GM12878 (cell line): Measurements from ENCODE around the gene ABHD1. TPM values are rescaled to one million over a fixed set of nuclear protein-coding genes. Genes with fewer than 3 reads are reported as not detected.

Experiments used
- ATAC-seq: fragments of 200-7000 bp; cut with Tn5 transposase; 3 replicates; pipeline ENCODE4 v1.9.1; 2020; ENCODE audit warnings: mild to moderate bottlenecking, moderate library complexity
- BruUV-seq: library from RNA; stranded (reverse); fragments of 400-500 nt; replicated peaks from 2 replicates; lab custom pipeline; 2021; lab: Mats Ljungman, UMichigan
- CTCF ChIA-PET: fragments of 300-600 bp; sonication (Branson Sonifier 250); formaldehyde crosslinking; extraction: SDS; loops from one replicate; lab custom pipeline; 2021; ENCODE audit warnings: inconsistent platforms; lab: Yijun Ruan, JAX
- POLR2A ChIA-PET: fragments of 350-600 bp; formaldehyde crosslinking; extraction: SDS; loops from one replicate; lab custom pipeline; 2021; ENCODE audit warnings: inconsistent platforms; lab: Charles Lee
- RAD21 ChIA-PET: fragments of 300-600 bp; sonication (Branson Sonifier 250); formaldehyde crosslinking; loops from one replicate; lab custom pipeline; 2023; ENCODE audit warnings: antibody characterized with exemption; ENCODE audit not compliant: unreplicated experiment; lab: Charles Lee
- SMC1A ChIA-PET: fragments of 300-600 bp; sonication (Branson Sonifier 250); formaldehyde crosslinking; loops from one replicate; lab custom pipeline; 2023; ENCODE audit not compliant: unreplicated experiment, uncharacterized antibody; lab: Charles Lee
- DNase-seq: peaks from one replicate; pipeline ENCODE4 v3.0.0-alpha.2; 2011; ENCODE audit warnings: low read depth, low spot score
- FAIRE-seq: peaks from 3 replicates; lab custom pipeline; 2011; peaks lifted over from hg19 to GRCh38; lab: Jason Lieb, UNC
- H2AFZ ChIP-seq: 2 replicates; pipeline ENCODE4 v1.6.0; 2011; ENCODE audit warnings: low read depth, low read length, control low read depth; ENCODE audit not compliant: control insufficient read depth
- H3K27ac ChIP-seq: 2 replicates; pipeline ENCODE4 v1.5.1; 2011; ENCODE audit warnings: control low read depth; ENCODE audit not compliant: control insufficient read depth, insufficient read depth
- H3K27me3 ChIP-seq, 2 experiments: replicated peaks in 1 of 2; 2 replicates each; pipeline versions ENCODE4 v1.6.0 to v1.6.1; 2011; ENCODE audit warnings: low read length in 1 of 2; ENCODE audit not compliant: control insufficient read depth in 2 of 2, insufficient read depth in 2 of 2
- H3K36me3 ChIP-seq, 2 experiments: 2 replicates each; pipeline ENCODE4 v1.5.1; 2011; ENCODE audit warnings: low read length in 1 of 2; ENCODE audit not compliant: control insufficient read depth in 2 of 2, insufficient read depth in 2 of 2
- H3K4me1 ChIP-seq: 2 replicates; pipeline ENCODE4 v1.6.1; 2011; ENCODE audit warnings: mild to moderate bottlenecking, low read length, moderate library complexity, mixed read lengths; ENCODE audit not compliant: control insufficient read depth, insufficient read depth
- H3K4me2 ChIP-seq: 2 replicates; pipeline ENCODE4 v1.6.0; 2011; ENCODE audit warnings: control low read depth; ENCODE audit not compliant: control insufficient read depth, insufficient read depth
- H3K4me3 ChIP-seq: fragments of 200-600 bp; sonication (generic); 2 replicates; pipeline ENCODE4 v1.5.1; 2016
- H3K79me2 ChIP-seq: 2 replicates; pipeline ENCODE4 v1.6.0; 2011; ENCODE audit warnings: low read length; ENCODE audit not compliant: control insufficient read depth, insufficient read depth
- H3K9ac ChIP-seq: 2 replicates; pipeline ENCODE4 v1.8.0; 2011; ENCODE audit warnings: low read length, control low read depth, mixed read lengths; ENCODE audit not compliant: control insufficient read depth, insufficient read depth
- H3K9me3 ChIP-seq: replicated peaks from 3 replicates; pipeline ENCODE4 v1.5.1; 2011; ENCODE audit warnings: mild to moderate bottlenecking, low read length; ENCODE audit not compliant: control insufficient read depth, insufficient read depth
- H4K20me1 ChIP-seq: 2 replicates; pipeline ENCODE4 v1.6.0; 2011; ENCODE audit not compliant: control insufficient read depth, insufficient read depth
- CBFB ChIP-seq: IDR thresholded peaks from 2 replicates; pipeline ENCODE4 v1.6.1; 2016; ENCODE audit warnings: antibody characterized with exemption, low read depth
- HCFC1 ChIP-seq: fragments of 150-350 bp; IDR thresholded peaks from 2 replicates; pipeline ENCODE4 v1.6.1; 2014; ENCODE audit warnings: low read length
- NFXL1 ChIP-seq: fragments of 450-650 bp; IDR thresholded peaks from 2 replicates; pipeline ENCODE4 v1.6.1; 2017; ENCODE audit warnings: antibody characterized with exemption, mild to moderate bottlenecking, borderline replicate concordance
- NFYA ChIP-seq: IDR thresholded peaks from 2 replicates; pipeline ENCODE4 v1.6.1; 2011; ENCODE audit warnings: low read depth, mild to moderate bottlenecking, low read length, improper control_type of control experiment, borderline replicate concordance
- SREBF1 ChIP-seq: IDR thresholded peaks from 2 replicates; pipeline ENCODE4 v1.6.1; 2012; ENCODE audit warnings: mild to moderate bottlenecking, low read length
- SREBF2 ChIP-seq: IDR thresholded peaks from 2 replicates; pipeline ENCODE4 v1.6.1; 2012; ENCODE audit warnings: mild to moderate bottlenecking, low read length
- USF1 ChIP-seq: IDR thresholded peaks from 2 replicates; pipeline ENCODE4 v1.6.1; 2011; ENCODE audit warnings: borderline replicate concordance, low read depth, mild to moderate bottlenecking, moderate library complexity, mixed read lengths, low read length; ENCODE audit not compliant: insufficient read depth; ENCODE audit errors: extremely low read length
- WGBS: methylation state at CpG from one replicate; pipeline ENCODE4 v1.1.6; 2016; ENCODE audit warnings: low lambda C conversion rate; ENCODE audit not compliant: insufficient replicate concordance, insufficient coverage; ENCODE audit errors: missing lambda C conversion rate; 5-methylcytosine and 5-hydroxymethylcytosine counted together
- in situ Hi-C: fragments of 300-500 bp; cut with MboI; formaldehyde crosslinking; loops from 9 replicates; pipeline ENCODE4 v1.14.3; 2018; ENCODE audit warnings: mixed read lengths
- intact Hi-C: fragments of 100-400 bp; cut with micrococcal nuclease; formaldehyde crosslinking; loops from one replicate; pipeline ENCODE4 v1.14.2; 2022; ENCODE audit not compliant: unreplicated experiment
- polyA plus RNA-seq, 11 experiments: library from polyadenylated mRNA; depleted of rRNA in 4 of 11; unstranded in 6 of 11; stranded (reverse) in 5 of 11; fragments of >200 nt; fragmentation: Nextera tagmentation in 4 of 11; fragmentation: Illumina TruSeq in 1 of 11; extraction: Ambion mirVana in 4 of 11; extraction: Trizol in 1 of 11; gene quantifications; 1 replicate in 1 of 11; 2 replicates in 10 of 11; pipeline versions ENCODE4 v1.2.1 to v1.2.3, GENCODE V29; 2011 to 2016; ENCODE audit warnings: inconsistent platforms in 2 of 11, missing spikeins in 2 of 11, low read depth in 1 of 11
- total RNA-seq, 4 experiments: library from RNA; depleted of rRNA in 3 of 4; stranded (reverse); fragments of >200 nt in 3 of 4; fragmentation: Illumina TruSeq in 1 of 4; extraction: Trizol in 1 of 4; gene quantifications; 2 replicates each; pipeline versions ENCODE4 v1.2.1 to v1.2.3, GENCODE V29; 2013 to 2021

ABHD1 gene
- total and polyA plus RNA-seq, 10 of the 15 experiments (the other 5 are each of a cell fraction or from before 2014, with no cell fraction given): 0.04 to 0.35 (median 0.17) TPM; not detected in 2

- ATAC-seq (no peak), FAIRE-seq (no peak), DNase-seq (no peak)
- Histone ChIP-seq H3K4me3 (no peak overlapping the region), H4K20me1 (no peaks in the 10 kb centered on the region), H3K4me2 (no peak overlapping the region), H3K9ac (no peak overlapping the region), H2AFZ (no peak overlapping the region), H3K36me3 (no peaks in the 10 kb centered on the region), H3K79me2 (no peaks in the 10 kb centered on the region), H3K9me3 (no peaks in the 10 kb centered on the region), H3K27me3 (peaks cover 7 to 8% of the 10 kb centered on the region in 2 experiments), H3K4me1 (peaks cover 5% of the 10 kb centered on the region; the same call in 1 of the 2 replicates), H3K27ac (no peak overlapping the region)
- WGBS: 59% methylated on average over 2 of the region's 2 CpGs
- in situ Hi-C loops: no loop called here
- TF ChIP-seq SREBF1: no peak
- no peak for TF ChIP-seq USF1
- no peak for TF ChIP-seq HCFC1
- TF ChIP-seq NFXL1: no peak
- TF ChIP-seq NFYA: no peak
- TF ChIP-seq CBFB: no peak
- TF ChIP-seq SREBF2: no peak
- RAD21 ChIA-PET: no interaction called here
- BruUV-seq: no TSS peak
- SMC1A ChIA-PET: no interaction called here
- CTCF ChIA-PET: interaction anchor here (1.1 kb wide), 1 partner anchor 22 kb away, joined by 3 read pairs; no protein-coding TSS in a partner anchor
- POLR2A ChIA-PET: no interaction called here
- intact Hi-C loops: no loop called here
Observed at GRCh38 chr2:27121906-27122305, 1.7 kb upstream of the ABHD1 start.
